ENCODE results near the gene PPP1R3C. TPM values are rescaled to one million over a fixed set of nuclear protein-coding genes. Genes with fewer than 3 reads are reported as not detected.

PPP1R3C gene
- total RNA-seq, 4 donors from 2014 or later: 3.5 to 6.8 (median 5.9) TPM

GRCh38 chr10:91610444-91610843 is 22.4 kb downstream of the PPP1R3C start:
- no peak for TF ChIP-seq CTCF (IDR thresholded peaks at IDR 0.05)
- ATAC-seq (ENCODE audit: low FRiP score): no peak

GRCh38 chr10:91607646-91608403 is 25.0 kb downstream of the PPP1R3C start:
- no peak for DNase-seq (ENCODE audit: low spot score)
- peak; percentile 21 for ATAC-seq (ENCODE audit: low FRiP score)
- no peak for TF ChIP-seq CTCF (IDR thresholded peaks at IDR 0.05)

More at GRCh38 chr10:91610444-91610843, 22.4 kb downstream of the PPP1R3C start:
- DNase-seq (ENCODE audit: low spot score): no peak

GRCh38 chr10:91605968-91606367 is 26.9 kb downstream of the PPP1R3C start:
- DNase-seq (ENCODE audit: low spot score) (no peak), ATAC-seq (ENCODE audit: low FRiP score) (no peak)
- no peak for TF ChIP-seq CTCF (IDR thresholded peaks at IDR 0.05)

GRCh38 chr10:91604553-91605534 is 28.0 kb downstream of the PPP1R3C start:
- DNase-seq (ENCODE audit: low spot score) (no peak), ATAC-seq (ENCODE audit: low FRiP score) (no peak)
- no peak for TF ChIP-seq CTCF (IDR thresholded peaks at IDR 0.05)

GRCh38 chr10:91603931-91604331 is 28.9 kb downstream of the PPP1R3C start:
- ATAC-seq (ENCODE audit: low FRiP score) (no peak), DNase-seq (ENCODE audit: low spot score) (no peak)
- no peak for TF ChIP-seq CTCF (IDR thresholded peaks at IDR 0.05)

- DNase-seq (ENCODE audit: low spot score): no peak
- no peak for TF ChIP-seq CTCF (IDR thresholded peaks at IDR 0.05)
- ATAC-seq (ENCODE audit: low FRiP score): no peak
These were observed 29.9 kb downstream of the PPP1R3C start for GRCh38 chr10:91602868-91603568.

Measured in omental fat pad (tissue), 4 donors.